HG02938 (cell line): ENCODE data around the gene SOHLH1.

Source experiments
- ATAC-seq: cut with Tn5 transposase; IDR thresholded peaks from one replicate; pipeline ENCODE4 v1.9.1; 2021; ENCODE audit warnings: mild to moderate bottlenecking, moderate library complexity; ENCODE audit not compliant: unreplicated experiment

The SOHLH1 gene

GRCh38 chr9:135729480-135729879 is 30.2 kb upstream of the SOHLH1 start:
- no peak for ATAC-seq

GRCh38 chr9:135728436-135729110 is 29.3 kb upstream of the SOHLH1 start:
- no peak for ATAC-seq

GRCh38 chr9:135727257-135727875 is 28.1 kb upstream of the SOHLH1 start:
- ATAC-seq: no peak

- no peak for ATAC-seq
Observed at GRCh38 chr9:135726138-135726853, 27.0 kb upstream of the SOHLH1 start.

GRCh38 chr9:135724186-135724787 is 25.0 kb upstream of the SOHLH1 start:
- no peak for ATAC-seq

GRCh38 chr9:135722365-135722764 is 23.1 kb upstream of the SOHLH1 start:
- ATAC-seq: no peak

GRCh38 chr9:135719472-135719871 is 20.2 kb upstream of the SOHLH1 start:
- no peak for ATAC-seq

- no peak for ATAC-seq
Observed at GRCh38 chr9:135718616-135719015, 19.3 kb upstream of the SOHLH1 start.

GRCh38 chr9:135717410-135717809 is 18.1 kb upstream of the SOHLH1 start:
- no peak for ATAC-seq

GRCh38 chr9:135716045-135716444 is 16.8 kb upstream of the SOHLH1 start:
- no peak for ATAC-seq

- ATAC-seq: no peak
Observed at GRCh38 chr9:135715056-135715595, 15.8 kb upstream of the SOHLH1 start.

GRCh38 chr9:135714242-135715055 is 15.2 kb upstream of the SOHLH1 start:
- no peak for ATAC-seq

- ATAC-seq: no peak
Observed at GRCh38 chr9:135712613-135713295, 13.5 kb upstream of the SOHLH1 start.

GRCh38 chr9:135711881-135712280 is 12.6 kb upstream of the SOHLH1 start:
- ATAC-seq: no peak

- ATAC-seq: no peak
Observed at GRCh38 chr9:135711391-135711790, 12.1 kb upstream of the SOHLH1 start.

GRCh38 chr9:135708164-135708563 is 8.9 kb upstream of the SOHLH1 start:
- no peak for ATAC-seq

GRCh38 chr9:135707252-135708138 is 8.2 kb upstream of the SOHLH1 start:
- ATAC-seq: no peak

GRCh38 chr9:135706288-135706687 is 7.0 kb upstream of the SOHLH1 start:
- no peak for ATAC-seq

- ATAC-seq: no peak
Observed at GRCh38 chr9:135705376-135705775, 6.1 kb upstream of the SOHLH1 start.
